Ovary (tissue), 9 donors: Measurements from ENCODE around the gene MRPL44. TPM values are rescaled to one million over a fixed set of nuclear protein-coding genes. Genes with fewer than 3 reads are reported as not detected.

Source experiments
- DNase-seq, 5 donors: peaks; one replicate each; pipeline ENCODE4 v3.0.0-alpha.2; 2019 to 2020
- H3K27ac ChIP-seq, 2 donors: fragments of 200-600 bp; one replicate each; pipeline versions ENCODE4 v1.5.1 to v1.8.0; 2019 to 2022
- H3K27me3 ChIP-seq: fragments of 200-600 bp; one replicate; pipeline ENCODE4 v1.8.0; 2022
- H3K36me3 ChIP-seq: fragments of 200-600 bp; sonication (generic); one replicate; pipeline ENCODE4 v1.5.1; 2019
- H3K4me1 ChIP-seq: one replicate; pipeline ENCODE4 v1.8.1; 2013; ENCODE audit warnings: mild to moderate bottlenecking, moderate library complexity; ENCODE audit not compliant: insufficient read depth
- H3K4me3 ChIP-seq: fragments of 200-600 bp; sonication (generic); one replicate; pipeline ENCODE4 v1.5.1; 2017
- H3K9me3 ChIP-seq, 2 donors: fragments of 200-600 bp in 1 of 2; sonication (generic) in 1 of 2; one replicate each; pipeline versions ENCODE4 v1.5.1 to v1.8.1; 2013 to 2019; ENCODE audit warnings: mild to moderate bottlenecking in 1 of 2, moderate library complexity in 1 of 2
- EP300 ChIP-seq: sonication (generic); formaldehyde crosslinking; IDR thresholded peaks from one replicate; pipeline ENCODE4 v1.6.1; 2017; ENCODE audit warnings: antibody characterized with exemption
- POLR2A ChIP-seq: fragments of 450-650 bp; IDR thresholded peaks from one replicate; pipeline ENCODE4 v1.6.1; 2017; ENCODE audit warnings: antibody characterized with exemption, mild to moderate bottlenecking, moderate library complexity
- WGBS, 3 donors: extraction: QIAGEN DNeasy Blood & Tissue Kit in 1 of 3; methylation state at CpG; one replicate each; pipeline versions ENCODE4 v1.1.5 to v1.1.7; 2013 to 2017; 5-methylcytosine and 5-hydroxymethylcytosine counted together
- intact Hi-C, 4 donors: fragments of 100-400 bp; cut with DNase I; formaldehyde crosslinking; loops; one replicate each; pipeline versions ENCODE4 v1.11.0 to v1.15.1; 2022 to 2023
- polyA plus RNA-seq, 2 donors: library from polyadenylated mRNA; stranded (reverse); fragments of 200-250 nt in 1 of 2; fragments of 350-450 nt in 1 of 2; fragmentation: Illumina TruSeq in 1 of 2; extraction: RNeasy Lipid Tissue Mini Kit (QIAGEN cat#74804) in 1 of 2; gene quantifications; one replicate each; pipeline ENCODE4 v1.2.3, GENCODE V29; 2013 to 2014
- total RNA-seq, 7 donors: library from RNA; depleted of rRNA in 2 of 7; stranded (reverse); fragments of >200 nt in 2 of 7; fragmentation: NEBNext Ultra II Directional in 3 of 7; extraction: Animal tissue kit (Norgen Biotek cat#: 25700) in 3 of 7; gene quantifications; one replicate each; pipeline versions ENCODE4 v1.1.0 to v1.2.4, GENCODE V29; 2016 to 2023
- TF ChIP-seq, protein P1 (sequence below), 3 donors: fragments of 450-650 bp in 2 of 3; fragments of 200-600 bp in 1 of 3; IDR thresholded peaks; one replicate each; pipeline versions ENCODE4 v1.5.1 to v1.8.0; 2016 to 2022; ENCODE audit warnings: antibody characterized with exemption in 3 of 3, mild to moderate bottlenecking in 1 of 3
- donor health status: DM: no; HTN: no; CAD: no; lungs with moderate emphysema.
- donor health status: DM: no; HTN: no; CAD: no.
- donor health status: Bipolar disorder and iron deficiency.
- donor health status: DM: yes; HTN: yes; CAD: no.
- donor health status: DM: no; HTN: no; CAD: no.
- donor health status: DM: yes; HTN: yes; CAD: no.

Gene MRPL44
- total and polyA plus RNA-seq, 9 donors = 12.6 to 28.3 (median 17.5) TPM

DNA sequence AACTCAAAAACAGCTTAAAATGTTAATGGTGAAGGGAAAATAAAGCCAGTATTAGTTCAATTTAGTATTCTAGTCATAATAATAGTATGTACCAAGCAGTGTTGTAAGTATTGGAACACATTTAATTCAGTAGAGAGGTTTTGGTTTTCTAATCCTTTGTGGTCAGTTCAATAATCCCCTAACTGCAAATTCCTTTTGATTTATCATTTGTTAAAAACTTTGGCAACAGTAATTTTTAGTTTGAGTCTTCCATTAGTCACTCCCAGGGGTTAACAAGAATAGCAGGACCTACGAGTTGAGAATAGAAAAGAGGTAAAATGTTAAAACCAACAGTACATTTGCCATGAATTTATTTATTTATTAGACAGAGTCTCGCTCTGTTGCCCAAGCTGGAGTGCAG is 10.7 kb downstream of the MRPL44 start:
- intact Hi-C loops = no loop called here
- H3K27ac ChIP-seq = no peak overlapping the region
- no peaks in the 10 kb centered on the region for H3K4me1 ChIP-seq
- DNase-seq = no peak
- no peak overlapping the region for H3K4me3 ChIP-seq
- no peaks in the 10 kb centered on the region for H3K36me3 ChIP-seq
- no peaks in the 10 kb centered on the region for H3K9me3 ChIP-seq
- TF ChIP-seq, protein P1, sequence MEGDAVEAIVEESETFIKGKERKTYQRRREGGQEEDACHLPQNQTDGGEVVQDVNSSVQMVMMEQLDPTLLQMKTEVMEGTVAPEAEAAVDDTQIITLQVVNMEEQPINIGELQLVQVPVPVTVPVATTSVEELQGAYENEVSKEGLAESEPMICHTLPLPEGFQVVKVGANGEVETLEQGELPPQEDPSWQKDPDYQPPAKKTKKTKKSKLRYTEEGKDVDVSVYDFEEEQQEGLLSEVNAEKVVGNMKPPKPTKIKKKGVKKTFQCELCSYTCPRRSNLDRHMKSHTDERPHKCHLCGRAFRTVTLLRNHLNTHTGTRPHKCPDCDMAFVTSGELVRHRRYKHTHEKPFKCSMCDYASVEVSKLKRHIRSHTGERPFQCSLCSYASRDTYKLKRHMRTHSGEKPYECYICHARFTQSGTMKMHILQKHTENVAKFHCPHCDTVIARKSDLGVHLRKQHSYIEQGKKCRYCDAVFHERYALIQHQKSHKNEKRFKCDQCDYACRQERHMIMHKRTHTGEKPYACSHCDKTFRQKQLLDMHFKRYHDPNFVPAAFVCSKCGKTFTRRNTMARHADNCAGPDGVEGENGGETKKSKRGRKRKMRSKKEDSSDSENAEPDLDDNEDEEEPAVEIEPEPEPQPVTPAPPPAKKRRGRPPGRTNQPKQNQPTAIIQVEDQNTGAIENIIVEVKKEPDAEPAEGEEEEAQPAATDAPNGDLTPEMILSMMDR (IDR thresholded peaks at IDR 0.05) = no peak
- no peak for TF ChIP-seq POLR2A
- H3K27me3 ChIP-seq = no peaks in the 10 kb centered on the region
- 78 to 87% (median 84%) methylated on average over 2 of the region's 2 CpGs for WGBS, 3 donors

DNA sequence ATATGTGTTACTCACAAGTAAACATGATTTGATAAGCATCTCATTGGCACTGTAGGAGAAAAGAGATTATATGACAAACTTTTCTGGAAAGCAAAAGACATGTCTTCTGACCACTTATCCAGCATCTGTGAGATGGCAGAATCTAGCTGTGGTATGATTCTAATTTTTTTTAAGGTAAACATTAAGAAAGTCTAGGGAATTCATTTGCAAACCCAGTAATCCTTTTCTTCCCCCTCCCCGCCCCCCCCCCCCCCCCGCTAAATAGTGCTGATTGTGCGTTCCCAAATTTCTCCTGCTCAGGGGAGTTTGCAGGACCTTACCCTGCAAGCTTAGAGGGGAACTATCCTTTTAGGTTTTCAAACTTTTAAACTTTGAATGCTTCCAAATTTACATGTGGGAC is 12.1 kb downstream of the MRPL44 start:
- H3K9me3 ChIP-seq = no peaks in the 10 kb centered on the region
- intact Hi-C loops = no loop called here
- no peak for TF ChIP-seq POLR2A
- TF ChIP-seq EP300 = no peak
- TF ChIP-seq, protein P1 (IDR thresholded peaks at IDR 0.05) = no peak

DNA sequence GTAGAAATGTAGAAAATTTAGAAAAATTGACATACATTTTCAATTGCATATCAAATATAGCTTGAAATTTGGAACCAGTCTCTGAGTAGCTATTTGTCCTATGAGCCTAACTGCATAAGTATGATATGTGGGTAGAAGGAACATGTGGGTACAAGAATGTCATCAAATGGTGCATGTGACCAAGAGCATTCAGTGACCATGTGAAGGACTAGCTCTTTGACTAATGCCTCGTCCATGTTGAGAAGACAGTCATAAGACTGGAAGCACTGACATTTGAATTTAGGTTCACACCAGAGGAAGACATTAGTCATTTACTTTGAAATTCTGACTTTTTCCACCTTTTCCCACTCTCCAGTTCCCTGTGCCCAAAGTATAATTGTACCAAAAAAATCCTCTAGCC is 12.6 kb downstream of the MRPL44 start:
- intact Hi-C loops = no loop called here
- H3K36me3 ChIP-seq = no peaks in the 10 kb centered on the region
- 81 to 89% (median 88%) methylated on average over 1 of the region's 1 CpG for WGBS, 3 donors
- no peaks in the 10 kb centered on the region for H3K9me3 ChIP-seq
- H3K27ac ChIP-seq = no peak overlapping the region
- no peak for DNase-seq
- no peak for TF ChIP-seq POLR2A
- no peaks in the 10 kb centered on the region for H3K4me1 ChIP-seq
- no peak overlapping the region for H3K4me3 ChIP-seq
- H3K27me3 ChIP-seq = no peaks in the 10 kb centered on the region

More for the DNA sequence above, 12.1 kb downstream of the MRPL44 start:
- Histone ChIP-seq H3K27ac (no peak overlapping the region), H3K27me3 (no peaks in the 10 kb centered on the region), H3K4me3 (no peak overlapping the region), H3K4me1 (no peaks in the 10 kb centered on the region), H3K36me3 (no peaks in the 10 kb centered on the region)
- WGBS, 3 donors = 21 to 32% (median 32%) methylated on average over 3 of the region's 3 CpGs
- DNase-seq = no peak

DNA sequence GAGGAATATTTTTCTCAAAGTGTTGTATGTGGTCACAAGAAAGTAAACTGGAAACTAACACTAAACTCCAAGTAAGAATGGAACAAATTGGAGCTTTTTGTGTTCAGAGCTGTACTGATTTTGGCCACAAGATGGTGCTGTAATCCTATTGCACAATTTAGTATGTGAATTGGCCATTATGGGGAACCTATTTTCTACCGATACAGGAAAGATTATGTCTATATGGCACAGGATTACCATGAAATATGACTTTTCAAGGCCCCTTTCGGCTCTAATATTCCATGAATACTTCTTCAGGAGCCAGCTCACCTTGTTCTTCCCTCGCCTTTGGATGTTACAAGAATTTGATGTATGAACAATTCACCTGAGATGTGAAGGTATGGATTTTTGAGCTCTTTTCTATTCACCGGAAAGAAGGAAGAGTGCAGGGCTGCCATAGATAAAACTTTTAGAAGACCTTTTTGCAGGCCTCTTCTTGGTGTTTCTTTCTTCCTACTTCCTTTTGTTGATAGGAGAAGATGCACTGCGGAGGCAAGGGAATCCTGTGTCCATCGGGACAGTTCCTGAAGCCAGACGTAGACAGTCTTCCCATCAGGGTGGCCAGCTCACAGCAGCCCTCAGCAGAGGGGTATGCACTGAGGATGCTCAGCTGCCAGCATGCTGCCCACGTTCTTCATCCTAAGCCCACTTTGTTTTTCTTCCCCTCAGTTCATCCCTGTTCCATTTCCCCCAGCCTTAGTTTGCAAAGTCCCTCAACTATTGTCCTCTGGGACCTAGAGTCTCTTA is 13.3 kb downstream of the MRPL44 start:
- H3K27ac ChIP-seq = no peak overlapping the region
- DNase-seq = peak in 2 of 5 donors; percentile 17 to 60
- WGBS, 3 donors = 43 to 55% (median 54%) methylated on average over 8 of the region's 8 CpGs

DNA sequence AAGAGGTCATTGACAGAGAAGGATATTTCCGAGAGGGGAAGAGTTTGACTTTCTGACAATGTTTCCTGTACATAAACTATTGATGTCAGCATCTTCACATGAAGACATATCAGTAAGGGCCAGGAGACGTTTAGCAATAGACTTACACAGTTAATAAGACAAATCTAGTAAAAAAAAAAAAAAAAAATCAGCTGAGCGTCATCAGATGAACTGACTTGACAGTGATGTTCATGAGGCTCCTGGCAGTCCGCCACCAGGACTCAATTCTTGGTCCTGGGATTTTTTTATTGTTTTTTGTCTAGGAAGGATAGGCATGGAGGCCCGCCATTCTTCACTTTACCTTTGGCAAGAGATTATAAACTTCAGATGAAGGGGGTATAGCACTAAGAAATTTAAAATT is 14.5 kb downstream of the MRPL44 start:
- Histone ChIP-seq H3K36me3 (no peaks in the 10 kb centered on the region), H3K27ac (no peak overlapping the region), H3K4me3 (no peak overlapping the region), H3K9me3 (no peaks in the 10 kb centered on the region), H3K4me1 (no peaks in the 10 kb centered on the region), H3K27me3 (no peaks in the 10 kb centered on the region)
- TF ChIP-seq EP300 = no peak
- TF ChIP-seq, protein P1 (IDR thresholded peaks at IDR 0.05) = no peak
- WGBS, 3 donors = 83 to 86% (median 85%) methylated on average over 5 of the region's 5 CpGs
- intact Hi-C loops = no loop called here
- no peak for DNase-seq

More for the DNA sequence above, 13.3 kb downstream of the MRPL44 start:
- no peaks in the 10 kb centered on the region for H3K4me1 ChIP-seq
- no peaks in the 10 kb centered on the region for H3K27me3 ChIP-seq
- intact Hi-C loops = no loop called here
- no peak overlapping the region for H3K4me3 ChIP-seq
- H3K9me3 ChIP-seq = no peaks in the 10 kb centered on the region
- no peak for TF ChIP-seq EP300
- TF ChIP-seq, protein P1 (IDR thresholded peaks at IDR 0.05) = peak; percentile 78 to 85 (median 84)
- no peaks in the 10 kb centered on the region for H3K36me3 ChIP-seq
